SIG-M5 treated with dmso at 0.1 percent for 504 hours (cell line): ENCODE results near the gene GAPDHS.

ENCODE experiments used
- DNase-seq: peaks from one replicate; lab custom pipeline; 2025; ENCODE audit not compliant: unreplicated experiment; lab: John Stamatoyannopoulos, UW

Gene GAPDHS

DNA sequence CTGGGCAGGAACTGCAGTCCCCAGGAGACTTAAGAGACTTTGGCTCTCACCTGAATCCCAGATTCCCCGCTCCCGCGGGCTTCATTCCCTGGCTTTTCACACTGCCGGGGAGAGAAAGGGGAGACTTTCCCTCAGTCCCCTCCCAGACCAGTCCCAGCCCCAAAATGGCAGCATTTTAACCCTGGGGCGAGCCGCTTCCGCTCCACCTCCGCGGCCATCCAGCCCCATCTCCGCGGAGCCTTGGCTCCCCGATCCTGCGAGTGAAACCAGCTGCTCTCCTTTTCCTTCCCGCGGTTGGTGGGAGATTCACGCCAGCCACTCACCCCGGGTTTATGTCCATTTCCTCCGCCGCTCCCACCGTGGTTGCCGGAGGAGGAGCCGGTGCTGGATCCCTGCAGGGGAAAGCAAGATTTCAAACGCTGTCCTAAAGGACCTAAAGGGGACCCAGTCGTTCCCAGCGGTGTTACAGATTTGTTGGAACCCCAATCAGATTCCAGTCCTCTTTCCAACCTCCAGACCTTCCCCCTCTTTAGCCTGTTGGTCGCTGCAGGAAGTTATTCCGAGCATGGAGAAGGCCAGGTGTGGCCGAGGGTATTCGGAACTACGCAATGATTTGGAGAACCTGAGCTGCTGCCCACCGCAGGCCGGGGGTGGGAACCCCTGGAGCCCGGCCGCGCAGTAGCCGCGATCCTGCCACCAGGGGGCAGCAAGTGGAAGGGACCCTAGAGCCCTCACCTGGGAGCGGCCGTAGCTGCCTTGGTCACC lies 23.2 kb upstream of the GAPDHS start:
- peak; percentile 30 for DNase-seq

DNA sequence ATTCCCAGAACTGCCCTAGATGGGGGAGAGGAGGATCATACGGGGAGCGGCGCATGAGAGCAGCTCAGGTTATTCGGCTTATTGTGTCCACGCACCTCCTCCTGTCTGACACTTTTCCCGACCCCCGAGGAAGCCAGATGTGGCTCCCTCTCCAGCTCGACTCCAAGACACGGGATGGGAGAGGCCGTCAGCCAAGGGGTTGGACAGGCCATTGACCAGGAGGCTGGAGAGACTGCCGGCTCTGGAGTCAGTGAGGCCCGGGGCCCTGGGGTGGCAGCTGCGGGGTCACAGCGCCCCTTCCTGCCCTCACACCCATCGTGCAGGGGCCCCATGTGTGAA lies 22.7 kb upstream of the GAPDHS start:
- no peak for DNase-seq

DNA sequence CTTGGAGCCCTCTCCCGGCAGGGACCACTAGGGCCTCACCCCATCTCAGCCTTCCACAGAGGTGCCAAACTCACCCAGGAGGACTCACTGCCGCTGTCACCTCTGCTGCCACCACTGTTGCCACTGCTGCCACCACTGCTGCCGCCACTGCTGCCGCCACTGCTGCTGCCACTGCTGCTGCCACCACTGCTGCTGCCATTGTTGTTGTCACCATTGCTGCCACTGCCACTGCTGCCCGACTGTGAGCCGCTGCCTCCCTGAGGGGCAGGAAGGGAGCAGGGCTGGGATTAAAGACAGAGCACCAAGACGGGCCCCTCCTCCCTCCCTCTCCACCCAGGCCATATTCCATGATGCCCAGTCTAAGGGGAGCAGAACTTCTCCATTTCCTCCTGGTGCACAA lies 21.9 kb upstream of the GAPDHS start:
- no peak for DNase-seq

- no peak for DNase-seq
Measured at GRCh38 chr19:35512831-35513627, 20.2 kb upstream of the GAPDHS start.

DNA sequence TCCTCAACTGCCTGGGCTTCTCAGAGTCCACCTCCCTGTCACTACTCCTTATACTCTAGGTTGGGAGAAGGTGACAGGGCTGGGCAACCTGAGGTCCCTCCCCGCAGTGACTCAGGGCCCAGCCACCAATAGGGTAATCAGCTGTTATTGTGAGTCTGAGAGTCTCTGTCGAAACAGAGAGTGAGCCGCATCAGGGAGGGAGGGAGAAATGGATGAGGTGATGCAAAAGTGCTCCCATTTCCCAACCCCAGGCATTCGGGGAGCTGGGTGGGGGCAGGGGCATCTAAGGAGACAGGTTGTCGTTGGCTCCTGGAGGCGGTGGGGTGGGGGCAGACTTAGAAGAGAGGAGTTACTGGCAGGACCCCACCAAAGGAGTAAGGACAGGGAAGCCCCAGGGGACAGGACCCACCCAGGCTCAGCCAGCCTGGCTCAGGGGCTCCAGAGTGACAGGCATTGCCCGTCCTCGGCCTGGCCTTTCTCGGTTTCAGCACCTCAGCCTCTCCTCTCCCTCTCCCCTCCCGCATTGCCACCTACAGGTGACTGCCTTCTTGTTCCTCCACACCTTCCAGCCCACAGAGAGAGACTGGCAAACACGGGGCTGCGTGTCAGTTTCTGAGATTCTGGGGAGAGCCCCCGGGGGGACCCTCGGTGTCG lies 19.5 kb upstream of the GAPDHS start, which contains the start of gene DMKN:
TSS of gene DMKN (minus strand) at position 22 of the 654 bp plus-strand sequence. CDS start 174 bp downstream, outside the sequence.
- no peak for DNase-seq

GRCh38 chr19:35514282-35514809 lies 18.9 kb upstream of the GAPDHS start:
- DNase-seq: no peak

- no peak for DNase-seq
Measured at GRCh38 chr19:35516310-35516709, 16.9 kb upstream of the GAPDHS start.

DNA sequence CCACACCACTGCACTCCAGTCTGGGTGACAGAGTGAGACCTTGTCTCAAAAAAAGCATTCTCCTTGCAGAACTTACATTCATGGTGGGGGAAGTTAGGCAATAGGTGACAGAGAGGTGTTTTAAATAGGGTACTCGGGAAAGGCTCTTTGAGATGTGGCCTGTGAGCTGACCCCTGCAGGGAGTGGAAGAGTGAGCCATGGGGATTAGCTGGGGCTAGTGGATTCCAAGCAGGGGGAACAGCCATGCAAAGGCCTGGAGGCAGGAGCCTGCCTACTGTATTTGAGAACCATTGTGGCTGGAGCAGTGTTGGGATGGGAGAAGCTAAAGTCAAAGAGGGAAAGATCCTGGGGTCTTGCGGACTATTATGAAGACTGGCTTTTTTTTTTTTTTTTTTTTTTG lies 15.9 kb upstream of the GAPDHS start:
- DNase-seq: no peak

DNA sequence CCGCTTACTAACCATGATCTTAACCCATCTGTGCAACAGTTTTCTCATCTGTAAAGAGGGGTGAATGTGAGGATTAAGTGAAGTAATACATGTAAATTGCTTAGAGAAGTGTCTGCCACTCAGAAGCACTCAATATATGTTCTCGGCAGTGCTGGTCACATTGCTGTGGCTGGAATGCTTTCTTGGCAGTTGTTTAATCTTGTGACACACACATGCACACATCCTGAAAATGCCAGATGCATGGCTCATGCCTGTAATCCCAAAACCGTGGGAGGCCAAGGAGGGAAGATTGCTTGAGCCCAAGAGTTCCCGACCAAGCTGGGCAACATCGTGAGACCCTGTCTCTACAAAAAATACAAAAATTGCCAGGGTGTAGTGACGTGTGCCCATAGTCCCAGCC lies 14.9 kb upstream of the GAPDHS start:
- no peak for DNase-seq

DNA sequence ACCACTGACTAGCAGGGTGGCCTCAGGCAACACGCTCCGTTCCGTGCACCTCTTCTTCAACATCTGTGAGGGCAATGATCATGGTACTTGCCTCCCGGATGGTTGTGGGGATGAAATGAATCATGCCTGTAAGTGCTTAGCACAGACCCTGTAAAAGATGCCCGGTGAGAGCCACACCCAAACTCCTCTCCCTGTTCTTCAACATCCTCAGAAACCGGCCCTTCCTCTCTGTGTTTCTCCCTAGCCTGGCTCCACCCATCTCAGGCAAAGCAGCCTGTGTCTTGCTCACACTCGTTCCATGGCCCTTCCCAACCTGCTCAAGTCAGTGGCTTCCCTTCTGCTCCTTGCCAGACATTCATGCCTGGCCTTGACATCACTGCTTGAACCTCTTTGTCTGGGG lies 14.0 kb upstream of the GAPDHS start:
- DNase-seq: peak; percentile 27

GRCh38 chr19:35521124-35521743 lies 12.0 kb upstream of the GAPDHS start:
- no peak for DNase-seq

DNA sequence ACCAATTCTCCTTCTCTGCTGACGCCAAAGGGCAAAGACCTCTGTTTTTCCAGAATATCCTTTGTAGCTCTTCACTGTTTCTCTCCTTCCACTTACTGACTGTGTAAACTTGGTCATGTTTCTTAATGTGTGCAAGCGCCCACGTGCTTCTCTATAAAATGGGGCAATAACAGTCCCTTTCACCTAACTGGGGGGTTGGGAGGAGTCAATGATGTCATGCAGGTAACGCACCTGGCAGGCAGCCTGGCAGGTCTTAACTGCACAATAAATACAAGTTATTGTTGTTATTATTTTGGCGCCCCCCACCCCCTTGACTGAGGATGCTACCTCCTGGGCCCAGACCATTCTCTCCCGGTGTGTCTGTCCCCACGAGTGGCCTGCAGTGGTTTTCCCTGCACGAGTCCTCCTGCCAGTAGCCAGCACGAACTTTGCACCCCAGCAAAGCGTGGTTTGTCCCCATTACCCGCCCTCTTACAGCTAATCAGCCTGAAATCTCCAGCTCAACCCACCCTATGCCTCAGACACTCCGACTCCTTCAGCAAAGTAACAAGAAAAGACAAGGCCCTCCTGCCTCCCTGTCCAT lies 10.4 kb upstream of the GAPDHS start:
- DNase-seq: no peak

GRCh38 chr19:35524181-35524837 lies 8.9 kb upstream of the GAPDHS start:
- no peak for DNase-seq

DNA sequence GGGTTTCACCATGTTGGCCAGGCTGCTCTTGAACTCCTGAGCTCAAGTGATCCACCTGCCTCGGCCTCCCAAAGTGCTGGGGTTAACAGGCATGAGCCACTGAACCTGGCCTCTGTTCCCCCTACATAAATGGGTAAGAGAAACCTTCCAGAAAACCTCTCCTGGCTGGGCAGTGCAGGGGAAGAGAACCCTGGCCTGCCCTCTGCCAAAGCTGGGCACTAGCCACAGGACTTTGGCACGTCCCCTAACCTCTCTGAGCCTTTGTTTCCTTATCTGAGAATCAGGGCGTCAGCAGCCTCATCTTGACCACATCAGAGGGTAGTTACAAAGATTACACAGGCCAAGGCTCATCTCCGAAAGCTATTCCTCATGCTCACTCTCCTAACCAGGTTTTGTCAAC lies 7.4 kb upstream of the GAPDHS start:
- no peak for DNase-seq

GRCh38 chr19:35528218-35529038 lies 4.8 kb upstream of the GAPDHS start, which contains the start of gene SBSN:
TSS of gene SBSN (minus strand) at chr19:35528311. CDS start at chr19:35528281, 30 bp downstream.
- no peak for DNase-seq

DNA sequence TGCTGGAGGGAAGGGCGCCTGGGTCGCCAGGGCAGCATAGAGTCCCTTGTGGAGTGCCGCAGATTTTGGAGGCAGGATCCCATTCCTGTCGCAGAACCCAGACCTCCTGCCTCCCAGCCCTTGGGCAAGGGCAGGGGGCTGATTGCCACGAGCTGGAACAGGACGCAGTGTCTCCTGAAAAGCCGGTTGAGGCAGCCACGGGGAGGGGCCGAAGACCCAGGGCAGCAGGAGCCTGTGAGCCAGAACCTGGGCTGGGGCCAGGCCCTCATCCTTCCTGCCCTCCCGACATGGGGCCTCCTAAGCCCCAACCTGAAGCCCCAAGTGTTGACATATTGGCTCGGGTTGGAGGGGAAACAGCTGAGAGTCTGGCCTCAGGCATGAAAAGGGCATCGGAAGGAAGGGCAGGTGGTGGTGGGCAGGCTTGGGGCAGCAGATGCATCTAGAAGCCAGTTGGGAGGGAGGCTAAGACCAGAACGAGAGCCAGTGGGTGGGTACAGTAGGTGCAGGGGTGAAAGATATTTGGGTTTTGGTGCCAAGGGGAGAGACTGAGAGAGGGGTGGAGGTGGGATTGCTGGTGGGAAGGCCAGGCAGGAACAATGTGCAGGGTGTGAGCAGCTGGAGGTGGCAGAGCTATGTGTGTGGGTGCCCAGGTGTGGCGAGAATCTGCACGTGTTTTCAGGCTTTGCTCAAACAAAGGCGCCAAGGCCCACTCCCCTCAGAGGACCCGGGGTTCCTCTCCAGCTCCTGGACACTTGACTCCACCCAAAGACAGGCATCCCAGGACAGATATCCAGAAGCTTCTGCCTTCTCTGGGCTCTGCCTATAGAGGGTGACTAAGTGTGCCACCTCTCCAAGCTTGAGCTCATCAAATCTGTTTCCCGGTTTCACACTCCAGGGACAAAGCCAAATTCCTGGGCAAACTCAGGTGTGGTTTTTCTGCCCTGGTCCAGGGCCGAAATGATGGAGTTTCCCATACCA lies 3.7 kb upstream of the GAPDHS start:
- DNase-seq: no peak

- no peak for DNase-seq
Measured at GRCh38 chr19:35531291-35531690, 2.0 kb upstream of the GAPDHS start.

DNA sequence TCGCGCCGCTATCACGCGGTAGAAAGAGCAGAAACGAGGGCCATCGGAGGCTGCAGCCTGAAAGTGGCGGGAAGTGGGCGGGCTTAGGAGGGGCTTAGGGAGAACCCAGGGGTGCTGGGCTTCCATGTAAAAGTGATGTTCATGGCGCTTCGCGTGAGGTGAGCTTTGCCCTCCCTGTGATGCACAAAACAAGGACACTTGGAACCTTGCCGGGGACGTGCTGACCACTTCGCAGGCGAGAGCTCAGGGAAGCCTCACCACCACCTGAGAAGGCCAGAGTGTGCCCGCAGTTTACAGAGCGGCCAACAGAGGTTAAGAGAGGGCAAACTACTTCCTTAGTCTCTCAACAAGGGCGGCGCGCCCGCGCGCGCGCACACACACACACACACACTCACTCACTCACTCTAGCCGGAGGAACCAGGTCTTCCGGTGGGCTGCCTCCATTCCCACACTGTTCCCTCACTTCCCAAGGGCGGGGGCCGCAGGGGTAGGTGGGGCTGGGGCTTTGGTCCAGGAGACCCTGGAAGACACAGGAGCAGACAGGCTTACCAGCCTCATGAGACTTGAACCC lies 651 bp downstream of the GAPDHS start:
- no peak for DNase-seq
